Measurements from ENCODE around the gene ZNF480. TPM values are rescaled to one million over a fixed set of nuclear protein-coding genes. Genes with fewer than 3 reads are reported as not detected.

The ZNF480 gene
- total RNA-seq, 1 experiment from 2014 or later, result 5.1 TPM

DNA sequence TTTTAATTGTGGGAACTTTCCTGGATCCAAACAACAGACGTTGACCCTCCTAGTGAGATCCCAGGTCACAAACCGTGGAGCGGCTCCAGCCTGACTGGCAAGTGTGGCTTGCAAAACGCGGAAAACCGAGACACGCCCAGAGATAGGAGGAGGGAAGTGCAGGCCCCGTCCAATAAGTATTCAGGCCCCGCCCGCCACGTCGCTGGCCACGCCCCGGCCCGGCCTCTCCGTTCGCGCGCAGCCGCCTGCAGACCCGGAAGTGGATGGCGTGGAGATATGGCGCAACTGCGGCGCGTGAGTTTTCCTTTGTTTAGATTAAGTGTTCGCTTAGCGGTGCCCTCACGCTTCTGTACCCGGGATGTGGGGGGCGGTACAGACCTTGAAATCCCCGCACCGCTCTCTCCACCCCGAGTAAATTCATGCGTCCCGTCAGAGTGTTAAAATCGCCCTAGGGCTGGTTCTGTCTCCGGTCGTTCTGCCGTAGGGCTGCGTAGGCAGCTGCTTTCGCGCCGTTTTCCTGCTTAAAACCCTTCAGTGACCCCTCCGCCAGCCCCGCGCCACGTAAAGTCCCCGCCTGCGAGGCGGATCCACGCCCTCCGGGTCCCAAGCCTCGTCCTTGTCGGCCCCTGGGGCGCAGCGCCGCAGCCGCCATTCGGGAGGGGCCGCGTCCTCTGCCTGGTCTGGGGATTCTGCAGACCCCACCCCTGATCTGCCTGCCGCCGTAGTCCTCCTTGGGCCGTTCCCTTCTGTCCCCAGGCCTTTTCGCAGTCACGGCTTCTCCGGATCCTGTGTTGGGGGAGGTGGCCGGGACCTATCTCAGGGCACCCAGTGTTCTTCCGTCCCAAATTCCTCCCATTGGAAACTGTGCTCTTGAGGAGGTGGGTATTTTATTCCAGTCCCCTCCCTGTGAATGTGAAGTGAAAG is 27.4 kb upstream of the ZNF480 start, which contains the start of gene ZNF766:
Gene ZNF766 (plus strand): TSS at position 250 of the 924 bp plus-strand sequence. CDS start 27 bp downstream, at position 277.
- peak; percentile 99 for DNase-seq
- Mint-ChIP-seq H3K27me3 (ENCODE audit: unreplicated experiment) (no peaks in the 10 kb centered on the region), H3K9me3 (ENCODE audit: low read depth, unreplicated experiment) (peaks cover 19% of the 10 kb centered on the region), H3K4me1 (ENCODE audit: low read depth, unreplicated experiment) (peaks cover 13% of the 10 kb centered on the region), H3K4me3 (ENCODE audit: low read depth, unreplicated experiment) (peak within 1 kb of the TSS; percentile 85), H3K36me3 (ENCODE audit: insufficient read depth, unreplicated experiment) (peaks cover 35% of the 10 kb centered on the region), H3K27ac (ENCODE audit: unreplicated experiment) (peak within 1 kb of the TSS; percentile 81)
- TF ChIP-seq, protein P1, sequence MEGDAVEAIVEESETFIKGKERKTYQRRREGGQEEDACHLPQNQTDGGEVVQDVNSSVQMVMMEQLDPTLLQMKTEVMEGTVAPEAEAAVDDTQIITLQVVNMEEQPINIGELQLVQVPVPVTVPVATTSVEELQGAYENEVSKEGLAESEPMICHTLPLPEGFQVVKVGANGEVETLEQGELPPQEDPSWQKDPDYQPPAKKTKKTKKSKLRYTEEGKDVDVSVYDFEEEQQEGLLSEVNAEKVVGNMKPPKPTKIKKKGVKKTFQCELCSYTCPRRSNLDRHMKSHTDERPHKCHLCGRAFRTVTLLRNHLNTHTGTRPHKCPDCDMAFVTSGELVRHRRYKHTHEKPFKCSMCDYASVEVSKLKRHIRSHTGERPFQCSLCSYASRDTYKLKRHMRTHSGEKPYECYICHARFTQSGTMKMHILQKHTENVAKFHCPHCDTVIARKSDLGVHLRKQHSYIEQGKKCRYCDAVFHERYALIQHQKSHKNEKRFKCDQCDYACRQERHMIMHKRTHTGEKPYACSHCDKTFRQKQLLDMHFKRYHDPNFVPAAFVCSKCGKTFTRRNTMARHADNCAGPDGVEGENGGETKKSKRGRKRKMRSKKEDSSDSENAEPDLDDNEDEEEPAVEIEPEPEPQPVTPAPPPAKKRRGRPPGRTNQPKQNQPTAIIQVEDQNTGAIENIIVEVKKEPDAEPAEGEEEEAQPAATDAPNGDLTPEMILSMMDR (IDR thresholded peaks at IDR 0.05; ENCODE audit: unreplicated experiment), result no peak
- CTCF ChIA-PET, result no interaction called here
- intact Hi-C loops (cut with micrococcal nuclease; ENCODE audit: unreplicated experiment), result no loop called here
- BruUV-seq (replicated peaks), result TSS peak; percentile 90

DNA sequence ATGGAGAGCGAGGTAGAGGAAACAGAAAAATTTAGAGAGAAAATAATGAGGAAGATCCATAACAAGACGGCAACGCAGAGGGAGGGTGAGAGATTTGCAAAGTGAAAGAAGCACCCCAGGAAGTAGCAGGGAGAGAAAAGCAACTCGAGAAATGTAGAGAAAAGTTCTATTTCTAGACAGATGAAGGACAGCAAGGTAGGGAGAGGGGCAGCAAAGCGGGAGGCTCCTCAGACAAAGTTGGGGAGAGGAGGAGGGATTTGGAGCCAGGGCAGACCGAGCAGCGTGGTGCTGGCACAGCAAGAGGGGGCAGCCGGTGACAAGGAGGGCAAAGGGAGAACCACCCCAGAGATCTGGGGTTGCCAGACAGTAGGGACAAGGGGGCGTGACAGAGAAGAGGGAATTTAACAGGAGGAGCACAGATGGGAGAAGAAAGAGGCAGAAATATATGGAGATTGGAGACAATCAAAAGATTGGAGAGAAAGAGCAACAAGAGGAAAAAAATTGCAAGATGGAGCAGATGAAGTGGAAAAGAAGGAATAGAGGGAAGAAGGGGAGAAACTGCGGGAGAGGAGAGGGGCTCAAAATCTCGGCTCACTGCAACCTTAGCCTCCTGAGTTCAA is 26.6 kb upstream of the ZNF480 start:
- H3K27me3 Mint-ChIP-seq (ENCODE audit: unreplicated experiment), result no peaks in the 10 kb centered on the region
- peak overlapping the region; percentile 81 for H3K27ac Mint-ChIP-seq (ENCODE audit: unreplicated experiment)
- H3K36me3 Mint-ChIP-seq (ENCODE audit: insufficient read depth, unreplicated experiment), result peaks cover 37% of the 10 kb centered on the region
- peak; percentile 30 for DNase-seq
- H3K9me3 Mint-ChIP-seq (ENCODE audit: low read depth, unreplicated experiment), result peaks cover 23% of the 10 kb centered on the region
- H3K4me1 Mint-ChIP-seq (ENCODE audit: low read depth, unreplicated experiment), result peaks cover 13% of the 10 kb centered on the region
- CTCF ChIA-PET, result no interaction called here
- intact Hi-C loops (cut with micrococcal nuclease; ENCODE audit: unreplicated experiment), result no loop called here
- peak overlapping the region; percentile 85 for H3K4me3 Mint-ChIP-seq (ENCODE audit: low read depth, unreplicated experiment)
- BruUV-seq (replicated peaks), result no TSS peak
- TF ChIP-seq, protein P1 (IDR thresholded peaks at IDR 0.05; ENCODE audit: unreplicated experiment), result no peak

DNA sequence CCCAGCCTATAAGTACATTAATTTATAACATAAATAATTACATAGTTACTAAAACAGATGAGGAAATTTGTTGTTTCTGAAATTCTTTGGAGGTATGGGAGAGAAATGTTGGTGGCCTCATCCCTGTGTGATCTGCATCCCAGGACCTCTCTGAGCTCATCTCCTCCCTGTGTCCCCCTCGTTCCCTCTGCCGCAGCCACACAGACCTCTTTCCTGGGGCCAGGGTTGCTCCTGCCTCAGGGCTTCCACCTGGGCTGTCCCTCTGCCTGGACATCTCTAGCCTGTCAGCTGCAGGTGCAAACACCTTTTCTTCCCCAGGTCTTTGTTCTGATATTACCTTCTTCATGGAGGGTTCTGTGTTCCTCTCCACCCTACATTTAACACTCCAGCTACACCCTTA is 23.7 kb upstream of the ZNF480 start:
- Mint-ChIP-seq H3K36me3 (ENCODE audit: insufficient read depth, unreplicated experiment) (peaks cover 53% of the 10 kb centered on the region), H3K4me1 (ENCODE audit: low read depth, unreplicated experiment) (peaks cover 13% of the 10 kb centered on the region), H3K27me3 (ENCODE audit: unreplicated experiment) (no peaks in the 10 kb centered on the region), H3K4me3 (ENCODE audit: low read depth, unreplicated experiment) (no peak overlapping the region), H3K27ac (ENCODE audit: unreplicated experiment) (peak overlapping the region; percentile 38), H3K9me3 (ENCODE audit: low read depth, unreplicated experiment) (peaks cover 23% of the 10 kb centered on the region)
- CTCF ChIA-PET, result no interaction called here
- DNase-seq, result no peak
- intact Hi-C loops (cut with micrococcal nuclease; ENCODE audit: unreplicated experiment), result no loop called here
- BruUV-seq (replicated peaks), result no TSS peak
- TF ChIP-seq, protein P1 (IDR thresholded peaks at IDR 0.05; ENCODE audit: unreplicated experiment), result no peak

DNA sequence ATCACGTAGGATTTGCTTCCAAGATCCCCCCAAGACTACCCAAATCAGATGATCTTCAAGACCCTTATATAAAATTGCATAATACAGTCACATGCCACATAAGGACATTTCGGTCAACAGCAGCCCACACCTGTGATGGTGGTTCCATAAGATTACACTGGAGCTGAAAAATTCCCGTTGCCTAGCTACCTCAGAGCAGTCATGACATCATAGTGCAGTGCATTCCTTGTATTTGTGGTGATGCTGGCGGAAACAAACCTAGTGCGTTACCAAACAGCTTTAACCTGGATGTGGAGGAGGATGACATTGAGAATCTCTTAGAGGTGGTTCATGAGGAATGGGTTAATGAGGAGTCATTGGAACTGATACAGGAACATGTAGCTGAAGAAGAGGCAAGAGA is 22.8 kb upstream of the ZNF480 start:
- H3K9me3 Mint-ChIP-seq (ENCODE audit: low read depth, unreplicated experiment), result peaks cover 28% of the 10 kb centered on the region
- no peak overlapping the region for H3K27ac Mint-ChIP-seq (ENCODE audit: unreplicated experiment)
- no peaks in the 10 kb centered on the region for H3K27me3 Mint-ChIP-seq (ENCODE audit: unreplicated experiment)
- H3K36me3 Mint-ChIP-seq (ENCODE audit: insufficient read depth, unreplicated experiment), result peaks cover 59% of the 10 kb centered on the region
- TF ChIP-seq, protein P1 (IDR thresholded peaks at IDR 0.05; ENCODE audit: unreplicated experiment), result no peak
- H3K4me3 Mint-ChIP-seq (ENCODE audit: low read depth, unreplicated experiment), result no peak overlapping the region
- intact Hi-C loops (cut with micrococcal nuclease; ENCODE audit: unreplicated experiment), result no loop called here
- no TSS peak for BruUV-seq (replicated peaks)
- DNase-seq, result no peak
- peaks cover 13% of the 10 kb centered on the region for H3K4me1 Mint-ChIP-seq (ENCODE audit: low read depth, unreplicated experiment)
- CTCF ChIA-PET, result no interaction called here

All from Calu3 (cell line).